Epithelial cell of alveolus of lung (primary cell): ENCODE results near the gene EFNA3. TPM values are rescaled to one million over a fixed set of nuclear protein-coding genes. Genes with fewer than 3 reads are reported as not detected.

Experiments used
- total RNA-seq: library from RNA; depleted of rRNA; stranded (reverse); fragments of >200 nt; gene quantifications from 2 replicates; pipeline ENCODE4 v1.2.1, GENCODE V29; 2015

Gene EFNA3, protein sequence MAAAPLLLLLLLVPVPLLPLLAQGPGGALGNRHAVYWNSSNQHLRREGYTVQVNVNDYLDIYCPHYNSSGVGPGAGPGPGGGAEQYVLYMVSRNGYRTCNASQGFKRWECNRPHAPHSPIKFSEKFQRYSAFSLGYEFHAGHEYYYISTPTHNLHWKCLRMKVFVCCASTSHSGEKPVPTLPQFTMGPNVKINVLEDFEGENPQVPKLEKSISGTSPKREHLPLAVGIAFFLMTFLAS
- total RNA-seq, result 1.7 and 1.9 TPM in 2 replicates

DNA sequence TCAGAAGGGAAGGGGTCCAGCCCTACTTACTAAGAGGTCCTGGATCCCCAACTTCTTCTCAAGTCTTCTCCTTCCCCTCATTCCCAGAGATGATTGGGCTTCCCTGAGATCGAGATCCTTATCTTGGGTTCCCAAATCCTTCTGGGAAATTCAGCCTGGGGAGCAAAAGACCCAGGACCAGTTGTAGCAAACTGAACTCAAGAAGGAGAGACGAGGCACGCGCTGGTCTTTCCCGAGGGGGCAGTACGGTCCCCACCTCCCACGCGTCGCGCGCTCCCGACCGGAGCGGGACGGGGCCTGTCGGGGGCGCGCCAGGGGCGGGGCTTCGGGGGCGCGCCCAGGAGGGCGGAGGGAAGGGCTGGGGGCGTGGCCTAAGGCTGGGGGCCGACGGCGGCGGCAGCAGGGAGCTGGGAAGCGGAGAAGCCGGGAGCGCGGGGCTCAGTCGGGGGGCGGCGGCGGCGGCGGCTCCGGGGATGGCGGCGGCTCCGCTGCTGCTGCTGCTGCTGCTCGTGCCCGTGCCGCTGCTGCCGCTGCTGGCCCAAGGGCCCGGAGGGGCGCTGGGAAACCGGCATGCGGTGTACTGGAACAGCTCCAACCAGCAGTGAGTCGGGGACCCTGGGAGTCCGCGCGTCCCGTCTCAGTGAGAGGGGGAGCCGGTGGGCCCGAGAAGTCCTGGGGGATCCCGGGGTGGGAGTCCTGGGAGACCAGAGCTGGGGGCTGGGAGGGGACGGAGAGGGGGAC lies at the start of gene EFNA3:
Gene EFNA3 (plus strand): TSS at position 369 of the 741 bp plus-strand sequence. CDS start 105 bp downstream, at position 474.

DNA sequence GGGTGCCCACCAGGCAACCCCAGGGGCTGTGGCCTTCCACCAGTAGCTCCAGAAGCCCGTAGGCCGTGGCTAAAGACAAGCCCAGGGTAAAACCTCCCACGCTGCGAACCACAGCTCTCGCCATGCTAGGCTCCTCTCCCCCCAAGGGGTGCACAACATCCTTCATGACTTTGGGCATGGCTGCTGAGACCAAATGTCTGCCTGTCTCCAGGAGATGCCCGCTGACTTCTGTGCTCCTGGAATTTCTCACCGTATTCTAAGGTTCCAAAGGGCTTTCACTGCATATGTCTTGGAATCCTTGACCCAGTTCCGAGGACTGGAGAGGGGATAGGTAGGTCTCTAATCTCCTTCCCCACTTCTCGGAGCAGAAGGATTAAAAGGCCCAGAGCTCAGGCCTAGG lies 45.1 kb upstream of the EFNA3 start, which contains the start of the genes DCST1 and DCST2:
Gene DCST1 (plus strand): TSS at position 301 of the 400 bp plus-strand sequence. CDS start 213 bp downstream, outside the sequence.
Gene DCST2 (minus strand): TSS at position 258 of the 400 bp plus-strand sequence. CDS start 80 bp downstream, at position 178.

DNA sequence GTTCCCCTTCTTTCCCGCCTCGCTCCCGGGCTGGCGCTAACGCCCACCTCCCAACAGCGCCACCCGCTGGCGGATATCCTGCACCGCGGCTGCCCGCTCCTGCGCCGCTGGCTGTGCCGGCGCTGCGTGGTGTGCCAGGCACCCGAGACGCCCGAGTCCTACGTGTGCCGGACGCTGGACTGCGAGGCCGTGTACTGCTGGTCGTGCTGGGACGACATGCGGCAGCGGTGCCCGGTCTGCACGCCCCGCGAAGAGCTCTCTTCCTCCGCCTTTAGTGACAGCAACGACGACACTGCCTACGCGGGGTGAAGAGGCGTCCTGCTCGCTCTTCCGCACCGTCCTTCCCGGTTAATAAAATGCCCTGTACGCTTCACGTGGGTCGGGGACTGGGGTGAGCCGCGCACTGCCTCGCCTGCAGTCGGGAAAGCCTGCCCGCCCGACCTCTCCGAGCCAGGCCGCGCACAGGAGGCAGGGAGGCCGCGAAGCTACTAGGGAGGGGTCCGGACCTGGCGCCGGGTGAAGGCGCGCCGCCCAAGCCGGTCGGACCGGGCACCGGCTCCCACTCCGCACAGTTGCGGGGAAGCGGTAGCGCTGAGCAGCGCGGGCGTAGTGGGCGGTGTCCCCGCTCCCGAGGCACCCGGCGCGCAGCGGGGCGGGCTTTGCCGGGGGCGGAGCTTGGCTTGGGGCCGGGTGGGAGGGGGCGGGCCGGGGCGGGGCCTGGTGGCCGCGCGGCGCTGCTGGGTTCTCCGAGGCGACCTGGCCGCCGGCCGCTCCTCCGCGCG lies 27.9 kb upstream of the EFNA3 start, which contains the start of gene ADAM15:
Gene ADAM15 (plus strand): TSS at position 757 of the 782 bp plus-strand sequence. CDS start 71 bp downstream, outside the sequence.

DNA sequence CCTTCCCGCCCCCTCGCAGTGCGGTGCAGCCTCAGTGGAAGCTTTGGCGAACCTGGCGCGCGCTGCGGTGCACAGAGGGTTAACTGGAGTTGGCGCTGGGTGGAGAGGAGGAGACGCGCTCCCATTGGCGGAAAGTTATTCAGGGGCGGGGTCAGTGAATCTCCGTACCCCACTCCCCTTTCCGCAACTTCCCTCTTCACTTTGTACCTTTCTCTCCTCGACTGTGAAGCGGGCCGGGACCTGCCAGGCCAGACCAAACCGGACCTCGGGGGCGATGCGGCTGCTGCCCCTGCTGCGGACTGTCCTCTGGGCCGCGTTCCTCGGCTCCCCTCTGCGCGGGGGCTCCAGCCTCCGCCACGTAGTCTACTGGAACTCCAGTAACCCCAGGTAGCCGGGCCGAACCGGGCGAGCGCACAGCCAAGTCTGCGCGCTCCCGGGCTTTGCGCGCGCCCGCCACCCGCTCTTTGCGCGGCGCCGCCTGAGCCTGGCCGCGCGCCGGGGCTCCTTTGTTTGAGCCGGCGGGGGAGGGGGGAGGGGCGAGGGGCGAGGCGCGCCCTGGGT lies 15.0 kb upstream of the EFNA3 start, which contains the start of gene EFNA4:
Gene EFNA4 (plus strand): TSS at position 191 of the 561 bp plus-strand sequence. CDS start 84 bp downstream, at position 275.

DNA sequence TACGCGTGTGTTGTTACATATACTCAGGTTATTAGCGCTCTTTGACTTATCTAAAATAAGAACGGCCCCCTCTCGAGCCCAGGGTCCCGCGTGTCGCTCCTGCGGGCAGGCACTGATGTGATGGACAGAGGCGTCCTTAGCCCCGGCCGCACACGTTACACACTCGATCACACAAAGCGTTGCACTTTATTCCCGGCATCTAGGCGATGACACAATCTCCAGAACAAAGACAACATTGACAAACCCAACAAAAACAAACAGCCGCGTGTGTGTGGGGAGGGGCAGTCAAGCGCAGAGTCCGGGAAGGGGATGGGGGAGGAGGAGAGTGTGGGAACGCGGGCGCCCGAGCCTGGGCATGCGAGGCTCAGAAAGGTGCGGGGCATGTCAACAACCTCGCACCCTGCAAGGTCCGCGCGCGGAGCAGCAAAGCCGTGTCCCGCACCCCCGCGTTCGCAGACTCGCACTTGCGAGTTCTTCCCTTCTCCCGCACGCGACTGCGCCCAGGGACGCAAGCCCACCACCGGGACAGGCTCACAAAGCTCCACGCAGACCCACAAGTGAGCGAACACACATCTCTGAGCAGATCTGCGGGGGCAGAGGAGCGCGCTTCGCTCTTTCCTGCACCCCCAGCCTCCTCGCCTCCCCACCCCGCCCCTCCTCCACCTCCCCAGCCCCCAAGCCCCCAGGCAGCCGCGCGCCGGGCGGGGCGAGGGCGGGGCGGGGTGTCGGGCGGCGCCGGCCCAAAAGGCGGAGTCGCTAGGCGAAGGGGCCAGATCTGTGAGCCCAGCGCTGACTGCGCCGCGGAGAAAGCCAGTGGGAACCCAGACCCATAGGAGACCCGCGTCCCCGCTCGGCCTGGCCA lies 48.7 kb downstream of the EFNA3 start, which contains the start of gene EFNA1:
Gene EFNA1 (plus strand): TSS at position 772 of the 862 bp plus-strand sequence. CDS start 102 bp downstream, outside the sequence.

DNA sequence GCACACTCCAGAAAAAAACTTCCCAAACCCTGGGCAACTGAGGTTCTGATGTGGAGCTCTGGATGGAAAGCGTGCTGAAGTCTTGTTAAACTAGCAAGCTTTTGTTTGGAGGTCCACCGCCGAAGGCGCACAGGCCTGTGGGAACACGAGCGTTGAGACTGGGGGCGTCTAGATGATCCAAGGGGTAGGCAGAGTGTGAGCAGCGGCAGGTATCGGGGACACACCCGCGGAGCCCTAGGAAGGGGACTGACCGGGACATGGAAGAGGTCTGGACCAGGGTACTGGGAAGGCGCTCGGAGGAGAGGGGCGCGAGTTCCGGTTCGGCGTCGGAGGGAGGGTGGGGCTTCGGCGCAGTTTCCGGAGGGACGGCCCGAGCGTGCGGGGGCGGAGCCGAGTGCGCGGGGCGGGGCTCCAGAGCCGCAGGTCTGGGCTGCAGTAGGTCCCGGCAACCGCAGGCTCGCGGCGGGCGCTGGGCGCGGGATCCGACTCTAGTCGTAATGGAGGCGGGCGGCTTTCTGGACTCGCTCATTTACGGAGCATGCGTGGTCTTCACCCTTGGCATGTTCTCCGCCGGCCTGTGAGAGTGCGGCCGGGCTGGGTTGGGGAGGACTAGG lies 56.9 kb downstream of the EFNA3 start, which contains the start of gene SLC50A1:
Gene SLC50A1 (plus strand): TSS at position 438 of the 614 bp plus-strand sequence. CDS start 60 bp downstream, at position 498.

Other genes starting within 250 kb of the EFNA3 start
- 0.13 and 0.32 TPM in 2 replicates for gene KCNN3, start 208.6 kb upstream of the EFNA3 start, total RNA-seq
- gene PMVK, start 142.1 kb upstream of the EFNA3 start, total RNA-seq, result 3.8 and 7.0 TPM in 2 replicates
- gene PBXIP1, start 122.7 kb upstream of the EFNA3 start, total RNA-seq, result 67.4 and 92.9 TPM in 2 replicates
- gene PYGO2, start 117.1 kb upstream of the EFNA3 start, total RNA-seq, result 20.4 and 26.2 TPM in 2 replicates
- gene SHC1, start 108.1 kb upstream of the EFNA3 start, total RNA-seq, result 188 and 278 TPM in 2 replicates
- gene CKS1B, start 104.2 kb upstream of the EFNA3 start, total RNA-seq, result 43.8 and 135 TPM in 2 replicates
- gene FLAD1, start 95.5 kb upstream of the EFNA3 start, total RNA-seq, result 27.4 and 30.3 TPM in 2 replicates
- gene LENEP, start 85.3 kb upstream of the EFNA3 start, total RNA-seq, result not detected in 2 replicates
- 18.7 and 19.7 TPM in 2 replicates for gene ZBTB7B, start 76.0 kb upstream of the EFNA3 start, total RNA-seq
- gene DCST2, start 45.1 kb upstream of the EFNA3 start, total RNA-seq, result not detected in 2 replicates
- gene DCST1, start 45.0 kb upstream of the EFNA3 start, total RNA-seq, result not detected in 2 replicates
- gene ADAM15, start 27.5 kb upstream of the EFNA3 start, total RNA-seq, result 33.1 and 81.6 TPM in 2 replicates
- 10.2 and 11.7 TPM in 2 replicates for gene EFNA4, start 15.1 kb upstream of the EFNA3 start, total RNA-seq
- 1.8 and 14.9 TPM in 2 replicates for gene EFNA1, start 49.0 kb downstream of the EFNA3 start, total RNA-seq
- gene SLC50A1, start 57.0 kb downstream of the EFNA3 start, total RNA-seq, result 21.5 and 51.5 TPM in 2 replicates
- 87.8 and 104 TPM in 2 replicates for gene DPM3, start 61.7 kb downstream of the EFNA3 start, total RNA-seq
- 133 and 203 TPM in 2 replicates for gene KRTCAP2, start 94.5 kb downstream of the EFNA3 start, total RNA-seq
- 3.6 and 6.4 TPM in 2 replicates for gene TRIM46, start 95.0 kb downstream of the EFNA3 start, total RNA-seq
- 15.5 and 19.9 TPM in 2 replicates for gene THBS3, start 129.1 kb downstream of the EFNA3 start, total RNA-seq
- 70.7 and 116 TPM in 2 replicates for gene MTX1, start 129.9 kb downstream of the EFNA3 start, total RNA-seq
- gene ENTREP3, start 176.6 kb downstream of the EFNA3 start, total RNA-seq, result 15.5 and 45.0 TPM in 2 replicates
- gene SCAMP3, start 183.5 kb downstream of the EFNA3 start, total RNA-seq, result 73.5 and 116 TPM in 2 replicates
- gene CLK2, start 194.7 kb downstream of the EFNA3 start, total RNA-seq, result 19.5 and 23.6 TPM in 2 replicates
- gene HCN3, start 198.6 kb downstream of the EFNA3 start, total RNA-seq, result 0.08 and 0.26 TPM in 2 replicates
- gene PKLR, start 222.6 kb downstream of the EFNA3 start, total RNA-seq, result not detected in 2 replicates
- 85.9 and 462 TPM in 2 replicates for gene FDPS, start 230.0 kb downstream of the EFNA3 start, total RNA-seq
- 30.7 and 32.8 TPM in 2 replicates for gene RUSC1, start 242.1 kb downstream of the EFNA3 start, total RNA-seq